ENCODE measurements around the gene HOXA9. TPM values are rescaled to one million over a fixed set of nuclear protein-coding genes. Genes with fewer than 3 reads are reported as not detected.
A peak's percentile ranks its signal among the peaks of the same experiment; 100 is the strongest.

Gene HOXA9
- total RNA-seq, 1 donor from 2014 or later: not detected

DNA sequence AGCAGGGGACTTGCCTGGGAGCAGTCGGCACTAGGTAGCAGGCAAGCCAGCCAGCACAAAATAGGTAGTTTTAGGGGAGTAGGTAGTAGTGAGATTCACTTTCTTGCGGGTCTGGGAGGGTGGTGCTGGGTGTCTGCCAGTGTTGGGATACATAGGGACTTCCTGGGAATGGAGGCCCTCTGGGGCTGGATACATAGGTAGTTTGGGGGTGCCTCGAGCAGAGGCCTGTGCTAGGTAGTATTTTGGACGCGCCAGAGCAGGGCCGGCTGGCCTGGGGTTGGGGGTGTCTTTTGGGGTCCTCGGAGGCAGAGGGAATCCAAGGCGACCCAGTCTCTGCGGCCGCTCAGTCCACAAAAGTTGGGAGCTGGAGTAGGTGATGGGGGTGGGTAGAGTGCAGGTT lies 11.0 kb downstream of the HOXA9 start:
- peaks cover 7% of the 10 kb centered on the region for H3K9me3 Mint-ChIP-seq (ENCODE audit: unreplicated experiment)
- peaks cover 93% of the 10 kb centered on the region for H3K27me3 Mint-ChIP-seq (ENCODE audit: unreplicated experiment)
- TF ChIP-seq, protein P1, sequence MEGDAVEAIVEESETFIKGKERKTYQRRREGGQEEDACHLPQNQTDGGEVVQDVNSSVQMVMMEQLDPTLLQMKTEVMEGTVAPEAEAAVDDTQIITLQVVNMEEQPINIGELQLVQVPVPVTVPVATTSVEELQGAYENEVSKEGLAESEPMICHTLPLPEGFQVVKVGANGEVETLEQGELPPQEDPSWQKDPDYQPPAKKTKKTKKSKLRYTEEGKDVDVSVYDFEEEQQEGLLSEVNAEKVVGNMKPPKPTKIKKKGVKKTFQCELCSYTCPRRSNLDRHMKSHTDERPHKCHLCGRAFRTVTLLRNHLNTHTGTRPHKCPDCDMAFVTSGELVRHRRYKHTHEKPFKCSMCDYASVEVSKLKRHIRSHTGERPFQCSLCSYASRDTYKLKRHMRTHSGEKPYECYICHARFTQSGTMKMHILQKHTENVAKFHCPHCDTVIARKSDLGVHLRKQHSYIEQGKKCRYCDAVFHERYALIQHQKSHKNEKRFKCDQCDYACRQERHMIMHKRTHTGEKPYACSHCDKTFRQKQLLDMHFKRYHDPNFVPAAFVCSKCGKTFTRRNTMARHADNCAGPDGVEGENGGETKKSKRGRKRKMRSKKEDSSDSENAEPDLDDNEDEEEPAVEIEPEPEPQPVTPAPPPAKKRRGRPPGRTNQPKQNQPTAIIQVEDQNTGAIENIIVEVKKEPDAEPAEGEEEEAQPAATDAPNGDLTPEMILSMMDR (IDR thresholded peaks at IDR 0.05): no peak
- H3K27ac Mint-ChIP-seq (ENCODE audit: unreplicated experiment): no peak overlapping the region
- peaks cover 1% of the 10 kb centered on the region for H3K36me3 Mint-ChIP-seq (ENCODE audit: unreplicated experiment)
- no peak for DNase-seq (ENCODE audit: extremely low spot score, unreplicated experiment)
- peaks cover 18% of the 10 kb centered on the region for H3K4me1 Mint-ChIP-seq (ENCODE audit: unreplicated experiment)
- no peak overlapping the region for H3K4me3 Mint-ChIP-seq (ENCODE audit: unreplicated experiment)

DNA sequence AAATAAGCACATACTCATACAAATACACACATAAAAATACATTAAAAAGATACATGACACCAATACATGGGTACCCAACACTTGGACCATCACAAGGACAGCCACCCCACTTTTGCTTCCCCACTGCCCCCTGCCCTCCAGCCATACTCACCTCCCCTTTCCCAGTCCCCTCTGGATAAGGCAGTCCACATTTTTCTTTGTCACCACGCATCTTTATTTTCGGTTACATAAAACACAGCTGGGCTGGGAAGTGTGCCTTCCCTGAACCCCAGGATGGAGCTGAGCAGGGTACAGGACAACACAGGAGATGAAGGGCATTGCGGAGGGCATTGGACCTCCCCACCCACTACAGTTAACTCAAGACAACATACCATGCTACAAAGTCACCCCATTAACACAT lies 11.8 kb downstream of the HOXA9 start:
- TF ChIP-seq, protein P1 (IDR thresholded peaks at IDR 0.05): no peak
- no peak overlapping the region for H3K27ac Mint-ChIP-seq (ENCODE audit: unreplicated experiment)
- DNase-seq (ENCODE audit: extremely low spot score, unreplicated experiment): no peak
- H3K36me3 Mint-ChIP-seq (ENCODE audit: unreplicated experiment): peaks cover 1% of the 10 kb centered on the region
- H3K27me3 Mint-ChIP-seq (ENCODE audit: unreplicated experiment): peaks cover 90% of the 10 kb centered on the region
- H3K9me3 Mint-ChIP-seq (ENCODE audit: unreplicated experiment): peaks cover 7% of the 10 kb centered on the region
- peaks cover 18% of the 10 kb centered on the region for H3K4me1 Mint-ChIP-seq (ENCODE audit: unreplicated experiment)
- no peak overlapping the region for H3K4me3 Mint-ChIP-seq (ENCODE audit: unreplicated experiment)

DNA sequence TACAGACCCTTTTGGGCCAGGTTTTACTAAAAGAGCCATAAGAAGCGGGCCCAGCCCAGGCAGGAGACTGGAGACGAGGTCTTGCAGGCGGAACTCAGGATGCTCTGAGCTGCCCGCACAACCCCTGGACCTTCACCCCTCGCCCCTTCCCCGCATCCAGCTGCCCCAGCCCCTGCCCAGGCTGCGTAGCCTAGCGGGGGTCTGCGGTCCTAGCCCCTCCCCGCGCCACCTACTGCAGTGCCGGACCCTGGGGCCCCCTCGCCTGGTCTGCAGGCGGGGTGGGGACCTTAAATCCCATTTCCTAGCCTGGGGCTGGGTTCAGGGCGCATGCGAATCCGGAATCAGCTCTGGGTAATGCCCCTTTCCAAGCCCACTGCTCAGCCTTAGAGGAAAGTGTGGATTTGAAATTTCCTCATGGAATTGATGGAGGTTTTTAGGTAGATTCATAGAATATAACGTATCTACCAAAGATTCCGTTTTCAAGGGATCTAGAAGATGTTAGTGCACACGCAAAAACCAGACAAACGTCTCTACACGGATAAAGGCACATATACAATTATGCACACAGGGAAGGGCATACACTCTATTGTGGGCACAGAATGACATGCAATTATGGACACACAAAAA lies 12.4 kb downstream of the HOXA9 start:
- Mint-ChIP-seq H3K36me3 (ENCODE audit: unreplicated experiment) (peaks cover 3% of the 10 kb centered on the region), H3K4me3 (ENCODE audit: unreplicated experiment) (no peak overlapping the region), H3K27ac (ENCODE audit: unreplicated experiment) (no peak overlapping the region), H3K9me3 (ENCODE audit: unreplicated experiment) (peaks cover 2% of the 10 kb centered on the region), H3K27me3 (ENCODE audit: unreplicated experiment) (peaks cover 90% of the 10 kb centered on the region), H3K4me1 (ENCODE audit: unreplicated experiment) (peaks cover 18% of the 10 kb centered on the region)
- DNase-seq (ENCODE audit: extremely low spot score, unreplicated experiment): no peak
- TF ChIP-seq, protein P1 (IDR thresholded peaks at IDR 0.05): no peak

DNA sequence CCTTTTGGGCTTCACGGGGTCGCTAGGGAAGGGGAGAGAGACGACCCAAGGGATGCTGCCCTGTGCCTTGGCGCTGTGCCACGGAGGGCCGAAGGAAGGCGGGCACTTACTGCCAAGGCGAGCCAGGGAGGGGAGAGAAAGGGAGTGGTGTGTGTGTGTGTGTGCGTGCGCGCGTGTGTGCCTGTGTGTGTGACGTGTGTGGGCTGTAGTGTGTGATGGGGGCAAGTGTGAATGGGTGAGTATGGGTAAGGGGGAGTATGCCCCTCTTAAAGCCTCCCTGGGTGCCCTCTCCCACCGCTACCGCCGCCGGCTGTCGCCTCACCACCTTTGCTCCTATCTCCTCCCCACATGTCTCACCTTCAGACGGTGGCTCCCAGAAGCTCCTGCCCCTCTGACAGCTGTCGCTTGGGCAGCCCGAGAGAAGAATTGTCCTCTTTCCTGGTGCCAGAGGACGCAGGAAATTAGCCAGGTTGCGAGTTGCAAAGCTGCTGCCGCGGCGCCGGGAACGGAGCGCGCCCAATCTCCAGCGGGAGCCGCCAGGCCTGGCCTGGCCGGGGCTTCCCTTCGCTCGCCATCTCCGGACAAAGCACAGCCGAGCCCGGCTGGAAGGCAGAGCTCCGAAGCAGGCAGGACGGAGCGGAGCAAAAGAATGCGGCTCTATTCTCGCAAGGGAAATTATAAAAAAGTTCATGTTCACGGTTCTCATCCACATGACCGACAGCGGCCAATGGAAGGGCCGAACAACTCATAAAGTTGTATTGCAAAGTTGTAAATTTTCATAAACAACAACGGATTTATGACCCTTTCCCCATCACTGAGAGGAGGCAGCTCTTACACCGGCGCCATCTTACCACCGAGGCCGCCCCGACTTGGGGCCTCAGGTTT lies 13.2 kb downstream of the HOXA9 start, which contains the start of gene HOXA3:
TSS of gene HOXA3 (minus strand) at position 653 of the 885 bp plus-strand sequence. CDS start 41,943 bp downstream, outside the sequence.
- peak within 1 kb of the TSS; percentile 64 for H3K4me3 Mint-ChIP-seq (ENCODE audit: unreplicated experiment)
- peaks cover 87% of the 10 kb centered on the region for H3K27me3 Mint-ChIP-seq (ENCODE audit: unreplicated experiment)
- H3K4me1 Mint-ChIP-seq (ENCODE audit: unreplicated experiment): peaks cover 18% of the 10 kb centered on the region
- H3K9me3 Mint-ChIP-seq (ENCODE audit: unreplicated experiment): no peaks in the 10 kb centered on the region
- TF ChIP-seq, protein P1 (IDR thresholded peaks at IDR 0.05): no peak
- H3K27ac Mint-ChIP-seq (ENCODE audit: unreplicated experiment): no peak within 1 kb of the TSS
- H3K36me3 Mint-ChIP-seq (ENCODE audit: unreplicated experiment): peaks cover 3% of the 10 kb centered on the region
- DNase-seq (ENCODE audit: extremely low spot score, unreplicated experiment): no peak

DNA sequence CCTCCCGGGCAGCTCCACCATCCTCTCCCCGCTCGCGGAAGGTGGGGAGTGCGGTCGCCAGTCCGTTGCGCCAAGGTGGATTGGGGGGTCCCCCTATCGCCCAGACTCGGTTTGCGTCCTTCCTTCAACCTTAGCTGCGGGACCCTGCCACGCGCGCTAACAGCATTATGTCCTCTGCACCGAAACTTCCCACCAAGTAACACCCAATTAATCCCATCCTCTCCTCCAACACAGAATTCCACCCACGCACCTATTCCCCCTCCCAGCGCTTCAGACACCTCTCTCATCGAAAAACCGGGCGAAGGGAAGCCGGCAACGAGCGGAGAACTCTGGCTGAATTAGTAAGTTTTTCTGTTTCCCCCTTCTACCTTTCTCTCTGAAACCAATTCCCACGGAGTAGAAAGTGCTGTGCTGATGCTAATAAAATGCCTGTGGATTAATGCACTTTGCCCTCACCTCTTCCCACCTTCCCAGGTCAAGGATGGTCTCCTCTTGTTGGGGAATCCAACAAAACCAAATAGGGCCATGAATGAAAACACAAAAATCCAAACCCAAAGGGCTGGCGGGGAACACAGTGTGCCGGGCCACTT lies 13.9 kb downstream of the HOXA9 start:
- peak overlapping the region; percentile 64 for H3K4me3 Mint-ChIP-seq (ENCODE audit: unreplicated experiment)
- no peak for DNase-seq (ENCODE audit: extremely low spot score, unreplicated experiment)

More for the DNA sequence above, 13.9 kb downstream of the HOXA9 start:
- peaks cover 90% of the 10 kb centered on the region for H3K27me3 Mint-ChIP-seq (ENCODE audit: unreplicated experiment)
- no peak overlapping the region for H3K27ac Mint-ChIP-seq (ENCODE audit: unreplicated experiment)
- TF ChIP-seq, protein P1 (IDR thresholded peaks at IDR 0.05): no peak
- H3K36me3 Mint-ChIP-seq (ENCODE audit: unreplicated experiment): peaks cover 3% of the 10 kb centered on the region
- H3K9me3 Mint-ChIP-seq (ENCODE audit: unreplicated experiment): no peaks in the 10 kb centered on the region
- peaks cover 16% of the 10 kb centered on the region for H3K4me1 Mint-ChIP-seq (ENCODE audit: unreplicated experiment)

Data from osteocyte (in vitro differentiated cells).